OCI-LY7 (cell line): Measurements from ENCODE around the gene PTPA. TPM values are rescaled to one million over a fixed set of nuclear protein-coding genes. Genes with fewer than 3 reads are reported as not detected.

Experiments
- BruUV-seq: library from RNA; stranded (reverse); fragments of 400-500 nt; replicated peaks from 2 replicates; lab custom pipeline; 2021; lab: Mats Ljungman, UMichigan
- CTCF ChIA-PET: fragments of 300-600 bp; sonication (Branson Sonifier 250); formaldehyde crosslinking; loops from one replicate; lab custom pipeline; 2022; ENCODE audit warnings: antibody characterized with exemption; ENCODE audit not compliant: unreplicated experiment; lab: Charles Lee
- POLR2A ChIA-PET: fragments of 300-600 bp; sonication (Branson Sonifier 250); formaldehyde crosslinking; loops from one replicate; lab custom pipeline; 2022; ENCODE audit warnings: antibody characterized with exemption; lab: Charles Lee
- DNase-seq: peaks from one replicate; pipeline ENCODE4 v3.0.0-alpha.2; 2015; ENCODE audit warnings: low spot score
- H2AFZ ChIP-seq: fragments of 200-600 bp; sonication (generic), shearing (Covaris generic); 2 replicates; pipeline ENCODE4 v1.6.1; 2014; ENCODE audit warnings: mild to moderate bottlenecking, antibody characterized with exemption, low read length, moderate library complexity
- H3K27ac ChIP-seq: fragments of 200-600 bp; sonication (generic); 2 replicates; pipeline ENCODE4 v1.5.1; 2014; ENCODE audit warnings: mixed run types, low read depth, mild to moderate bottlenecking, moderate library complexity, low read length, inconsistent platforms; ENCODE audit not compliant: poor library complexity, severe bottlenecking
- H3K36me3 ChIP-seq: fragments of 200-600 bp; sonication (generic); 2 replicates; pipeline ENCODE4 v1.6.1; 2014; ENCODE audit warnings: mild to moderate bottlenecking, antibody characterized with exemption, low read length, moderate library complexity, mixed read lengths; ENCODE audit not compliant: insufficient read depth
- H3K4me1 ChIP-seq: fragments of 200-600 bp; sonication (generic); 2 replicates; pipeline ENCODE4 v1.5.1; 2014; ENCODE audit warnings: mild to moderate bottlenecking, low read length; ENCODE audit not compliant: insufficient read depth, poor library complexity, severe bottlenecking
- H3K4me2 ChIP-seq: fragments of 200-600 bp; sonication (generic); 2 replicates; pipeline ENCODE4 v1.6.1; 2014; ENCODE audit warnings: mild to moderate bottlenecking, low read length
- H3K4me3 ChIP-seq: fragments of 200-600 bp; sonication (generic); 2 replicates; pipeline ENCODE4 v1.5.1; 2014; ENCODE audit warnings: mild to moderate bottlenecking, low read depth, low read length; ENCODE audit not compliant: poor library complexity, severe bottlenecking
- H3K79me2 ChIP-seq: fragments of 200-600 bp; sonication (generic); 2 replicates; pipeline ENCODE4 v1.6.1; 2016; ENCODE audit warnings: low read depth, mild to moderate bottlenecking, low read length, moderate library complexity, mixed read lengths; ENCODE audit not compliant: insufficient read depth
- H3K9me2 ChIP-seq: fragments of 200-600 bp; sonication (generic); 2 replicates; pipeline ENCODE4 v1.6.1; 2016; ENCODE audit warnings: mild to moderate bottlenecking, low read length, mixed read lengths; ENCODE audit not compliant: insufficient read depth
- H3K9me3 ChIP-seq: fragments of 200-600 bp; sonication (generic); 2 replicates; pipeline ENCODE4 v1.6.1; 2014; ENCODE audit warnings: mild to moderate bottlenecking, mixed run types, low read length, mixed read lengths
- H4K20me1 ChIP-seq: fragments of 200-600 bp; sonication (generic); 2 replicates; pipeline ENCODE4 v1.6.1; 2014; ENCODE audit warnings: mild to moderate bottlenecking, antibody characterized with exemption, low read length, moderate library complexity, mixed read lengths; ENCODE audit not compliant: insufficient read depth
- CTCF ChIP-seq: fragments of 200-600 bp; sonication (generic); conservative IDR thresholded peaks from 2 replicates; pipeline ENCODE4 v1.5.1; 2014; ENCODE audit warnings: mild to moderate bottlenecking, antibody characterized with exemption, low read length, moderate library complexity, mixed read lengths
- EZH2phosphoT487 ChIP-seq: fragments of 200-600 bp; sonication (generic); IDR thresholded peaks from 2 replicates; pipeline ENCODE4 v1.6.1; 2018; ENCODE audit warnings: low read depth, borderline replicate concordance, mild to moderate bottlenecking, mixed run types, antibody characterized with exemption, low read length, moderate library complexity, mixed read lengths
- intact Hi-C: fragments of 100-400 bp; cut with micrococcal nuclease; formaldehyde crosslinking; loops from one replicate; pipeline ENCODE4 v1.10.0; 2022; ENCODE audit not compliant: unreplicated experiment
- total RNA-seq, 2 experiments: library from RNA; depleted of rRNA in 1 of 2; stranded (reverse); fragments of >200 nt in 1 of 2; shearing (Covaris generic) in 1 of 2; gene quantifications; 2 replicates each; pipeline ENCODE4 v1.2.3, GENCODE V29; 2014 to 2022

The PTPA gene
- total RNA-seq, 2 experiments from 2014 or later, result 106 to 111 TPM

GRCh38 chr9:129197978-129198318 is 86.7 kb downstream of the PTPA start:
- H3K4me1 ChIP-seq, result no peaks in the 10 kb centered on the region
- ChIA-PET POLR2A (no interaction called here), CTCF (no interaction called here)
- no peaks in the 10 kb centered on the region for H3K9me2 ChIP-seq
- H3K9me3 ChIP-seq, result no peaks in the 10 kb centered on the region
- H3K36me3 ChIP-seq, result no peaks in the 10 kb centered on the region
- no peaks in the 10 kb centered on the region for H3K79me2 ChIP-seq
- intact Hi-C loops, result no loop called here
- H3K4me2 ChIP-seq, result no peak overlapping the region
- H2AFZ ChIP-seq, result no peak overlapping the region
- no TSS peak for BruUV-seq
- TF ChIP-seq CTCF (no peak), EZH2phosphoT487 (no peak)
- H3K4me3 ChIP-seq, result no peak overlapping the region
- H4K20me1 ChIP-seq, result no peaks in the 10 kb centered on the region
- DNase-seq, result no peak
- no peak overlapping the region for H3K27ac ChIP-seq

Other genes with a start within 250 kb of the PTPA start
- gene KYAT1, start 229.5 kb upstream of the PTPA start, total RNA-seq (2014; rRNA removed; shearing (Covaris generic)), result 38.2 and 44.7 TPM in 2 replicates
- 28.3 and 34.5 TPM in 2 replicates for gene KYAT1, start 229.5 kb upstream of the PTPA start, total RNA-seq (2022)
- gene LRRC8A, start 229.3 kb upstream of the PTPA start, total RNA-seq (2014; rRNA removed; shearing (Covaris generic)), result 20.0 and 26.9 TPM in 2 replicates
- gene LRRC8A, start 229.3 kb upstream of the PTPA start, total RNA-seq (2022), result 21.0 and 22.9 TPM in 2 replicates
- gene PHYHD1, start 190.4 kb upstream of the PTPA start, total RNA-seq (2014; rRNA removed; shearing (Covaris generic)), result 69.0 and 83.5 TPM in 2 replicates
- gene PHYHD1, start 190.4 kb upstream of the PTPA start, total RNA-seq (2022), result 132 and 150 TPM in 2 replicates
- gene DOLK, start 163.8 kb upstream of the PTPA start, total RNA-seq (2014; rRNA removed; shearing (Covaris generic)), result 9.6 and 11.2 TPM in 2 replicates
- gene DOLK, start 163.8 kb upstream of the PTPA start, total RNA-seq (2022), result 5.1 and 5.8 TPM in 2 replicates
- gene NUP188, start 163.7 kb upstream of the PTPA start, total RNA-seq (2014; rRNA removed; shearing (Covaris generic)), result 70.5 and 73.6 TPM in 2 replicates
- 83.8 and 91.6 TPM in 2 replicates for gene NUP188, start 163.7 kb upstream of the PTPA start, total RNA-seq (2022)
- 58.4 and 73.6 TPM in 2 replicates for gene SH3GLB2, start 83.1 kb upstream of the PTPA start, total RNA-seq (2014; rRNA removed; shearing (Covaris generic))
- 92.6 and 95.8 TPM in 2 replicates for gene SH3GLB2, start 83.1 kb upstream of the PTPA start, total RNA-seq (2022)
- gene MIGA2, start 74.8 kb upstream of the PTPA start, total RNA-seq (2014; rRNA removed; shearing (Covaris generic)), result 27.7 and 29.2 TPM in 2 replicates
- 36.9 and 37.7 TPM in 2 replicates for gene MIGA2, start 74.8 kb upstream of the PTPA start, total RNA-seq (2022)
- 15.1 and 16.9 TPM in 2 replicates for gene DOLPP1, start 30.3 kb upstream of the PTPA start, total RNA-seq (2014; rRNA removed; shearing (Covaris generic))
- 13.5 and 16.9 TPM in 2 replicates for gene DOLPP1, start 30.3 kb upstream of the PTPA start, total RNA-seq (2022)
- 0.26 and 1.8 TPM in 2 replicates for gene CRAT, start 622 bp upstream of the PTPA start, total RNA-seq (2014; rRNA removed; shearing (Covaris generic))
- 5.3 and 6.5 TPM in 2 replicates for gene CRAT, start 622 bp upstream of the PTPA start, total RNA-seq (2022)
- gene IER5L, start 66.8 kb downstream of the PTPA start, total RNA-seq (2014; rRNA removed; shearing (Covaris generic)), result 16.9 and 21.2 TPM in 2 replicates
- 2.8 and 3.4 TPM in 2 replicates for gene IER5L, start 66.8 kb downstream of the PTPA start, total RNA-seq (2022)